HEK293 (cell line): Measurements from ENCODE around the gene RNASEH2B.

Experiments used
- CTCF ChIA-PET: fragments of 350-600 bp; formaldehyde crosslinking; extraction: SDS; loops from one replicate; lab custom pipeline; 2021; ENCODE audit warnings: antibody characterized with exemption; lab: Yijun Ruan, JAX
- POLR2A ChIA-PET: fragments of 300-600 bp; formaldehyde crosslinking; extraction: SDS; loops from one replicate; lab custom pipeline; 2020; ENCODE audit warnings: antibody characterized with exemption, inconsistent platforms; lab: Yijun Ruan, JAX
- H3K27ac ChIP-seq: fragments of 200-500 bp; sonication (Bioruptor generic); 2 replicates; pipeline ENCODE4 v1.5.1; 2014; ENCODE audit warnings: low read depth, low read length, control low read depth, inconsistent platforms; ENCODE audit errors: extremely low read depth
- H3K36me3 ChIP-seq, 2 experiments: fragments of 200-500 bp in 1 of 2; sonication (Bioruptor generic) in 1 of 2; 1 replicate in 1 of 2; 2 replicates in 1 of 2; pipeline ENCODE4 v1.5.1; 2014 to 2017; ENCODE audit warnings: inconsistent platforms in 2 of 2, low read length in 2 of 2; ENCODE audit not compliant: control insufficient read depth in 2 of 2, insufficient read depth in 1 of 2
- H3K4me1 ChIP-seq: fragments of 200-500 bp; sonication (Bioruptor generic); 2 replicates; pipeline ENCODE4 v1.5.1; 2014; ENCODE audit warnings: mild to moderate bottlenecking, low read length, inconsistent platforms; ENCODE audit not compliant: control insufficient read depth, insufficient read depth
- H3K4me3 ChIP-seq: 2 replicates; pipeline ENCODE4 v1.5.1; 2011; ENCODE audit warnings: low read depth, mild to moderate bottlenecking, control low read depth, low read length, moderate library complexity
- H3K9me3 ChIP-seq: fragments of 200-500 bp; sonication (Bioruptor generic); 2 replicates; pipeline ENCODE4 v1.5.1; 2014; ENCODE audit warnings: low read depth, low read length, inconsistent platforms; ENCODE audit not compliant: control insufficient read depth, insufficient read depth
- BCL6B ChIP-seq: fragments of 450-650 bp; formaldehyde crosslinking; IDR thresholded peaks from 2 replicates; pipeline ENCODE4 v1.5.1; 2017; ENCODE audit warnings: missing biosample characterization, missing genetic modification characterization
- HOXD13 ChIP-seq: sonication (generic); formaldehyde crosslinking; IDR thresholded peaks from 2 replicates; pipeline ENCODE4 v1.8.0; 2022; ENCODE audit warnings: missing genetic modification reagents, borderline replicate concordance
- IKZF3 ChIP-seq: fragments of 450-650 bp; IDR thresholded peaks from 2 replicates; pipeline ENCODE4 v1.5.0; 2018; ENCODE audit warnings: missing biosample characterization, mild to moderate bottlenecking, missing genetic modification characterization, moderate library complexity
- ZBTB20 ChIP-seq: fragments of 450-650 bp; formaldehyde crosslinking; IDR thresholded peaks from 2 replicates; pipeline ENCODE4 v1.5.1; 2016; ENCODE audit warnings: missing biosample characterization, missing genetic modification characterization
- ZFHX2 ChIP-seq: fragments of 450-650 bp; formaldehyde crosslinking; conservative IDR thresholded peaks from 2 replicates; pipeline ENCODE4 v1.5.1; 2016; ENCODE audit warnings: missing biosample characterization, missing genetic modification characterization
- ZNF112 ChIP-seq: fragments of 450-650 bp; formaldehyde crosslinking; IDR thresholded peaks from 2 replicates; pipeline ENCODE4 v1.5.0; 2017; ENCODE audit warnings: missing biosample characterization, missing genetic modification characterization
- ZNF132 ChIP-seq: fragments of 450-650 bp; formaldehyde crosslinking; IDR thresholded peaks from 2 replicates; pipeline ENCODE4 v1.5.1; 2017; ENCODE audit warnings: missing biosample characterization, missing genetic modification characterization, borderline replicate concordance
- ZNF362 ChIP-seq: fragments of 450-650 bp; formaldehyde crosslinking; IDR thresholded peaks from 2 replicates; pipeline ENCODE4 v1.5.1; 2016; ENCODE audit warnings: missing biosample characterization, missing genetic modification characterization
- ZNF48 ChIP-seq: fragments of 450-650 bp; formaldehyde crosslinking; IDR thresholded peaks from 2 replicates; pipeline ENCODE4 v1.5.1; 2016; ENCODE audit warnings: missing biosample characterization, missing genetic modification characterization
- ZNF518A ChIP-seq: fragments of 450-650 bp; formaldehyde crosslinking; conservative IDR thresholded peaks from 2 replicates; pipeline ENCODE4 v1.5.1; 2016; ENCODE audit warnings: low read depth, missing biosample characterization, missing genetic modification characterization
- ZNF521 ChIP-seq: fragments of 450-650 bp; formaldehyde crosslinking; IDR thresholded peaks from 2 replicates; pipeline ENCODE4 v1.5.1; 2017; ENCODE audit warnings: missing biosample characterization, mild to moderate bottlenecking, missing genetic modification characterization
- ZNF768 ChIP-seq: fragments of 450-650 bp; formaldehyde crosslinking; IDR thresholded peaks from 2 replicates; pipeline ENCODE4 v1.5.1; 2018; ENCODE audit warnings: missing biosample characterization, mild to moderate bottlenecking, missing genetic modification characterization
- ZNF792 ChIP-seq: fragments of 450-650 bp; formaldehyde crosslinking; IDR thresholded peaks from 2 replicates; pipeline ENCODE4 v1.5.1; 2016; ENCODE audit warnings: missing biosample characterization, missing genetic modification characterization
- ZNF837 ChIP-seq: fragments of 450-650 bp; formaldehyde crosslinking; IDR thresholded peaks from 2 replicates; pipeline ENCODE4 v1.5.1; 2016; ENCODE audit warnings: missing biosample characterization, missing genetic modification characterization
- ZSCAN18 ChIP-seq: fragments of 450-650 bp; formaldehyde crosslinking; IDR thresholded peaks from 2 replicates; pipeline ENCODE4 v1.5.1; 2016; ENCODE audit warnings: missing biosample characterization, missing genetic modification characterization

Gene RNASEH2B

GRCh38 chr13:50995854-50996253 lies 86.3 kb downstream of the RNASEH2B start:
- no peaks in the 10 kb centered on the region for H3K9me3 ChIP-seq
- H3K27ac ChIP-seq: no peak overlapping the region
- no peaks in the 10 kb centered on the region for H3K36me3 ChIP-seq
- H3K4me1 ChIP-seq: peaks cover 5% of the 10 kb centered on the region; the same call in 1 of the 2 replicates
- CTCF ChIA-PET: interaction anchor here (0.6 kb wide), 1 partner anchor 129 kb away, joined by 4 read pairs; no protein-coding TSS in a partner anchor
- no peak overlapping the region for H3K4me3 ChIP-seq
- no peak for TF ChIP-seq ZNF48 (tag by site-specific recombination)
- TF ChIP-seq ZSCAN18 (tag by site-specific recombination): no peak
- no peak for TF ChIP-seq IKZF3
- POLR2A ChIA-PET: no interaction called here

- POLR2A ChIA-PET: no interaction called here
Observed at GRCh38 chr13:50998326-50998725, 88.7 kb downstream of the RNASEH2B start.

More at GRCh38 chr13:50998326-50998725, 88.7 kb downstream of the RNASEH2B start:
- Histone ChIP-seq H3K9me3 (no peaks in the 10 kb centered on the region), H3K27ac (no peak overlapping the region), H3K4me3 (no peak overlapping the region), H3K36me3 (no peaks in the 10 kb centered on the region), H3K4me1 (peaks cover 2% of the 10 kb centered on the region; the same call in 1 of the 2 replicates)
- CTCF ChIA-PET: no interaction called here
- TF ChIP-seq ZNF132 (tag by site-specific recombination) (no peak), ZNF518A (tag by site-specific recombination) (no peak), ZNF837 (tag by site-specific recombination) (no peak), ZNF521 (tag by site-specific recombination) (no peak), ZNF768 (no peak), ZFHX2 (tag by site-specific recombination) (no peak), BCL6B (no peak), IKZF3 (no peak), ZNF112 (tag by site-specific recombination) (no peak), ZNF362 (tag by site-specific recombination) (no peak), HOXD13 (no peak), ZNF792 (tag by site-specific recombination) (no peak), ZBTB20 (tag by site-specific recombination) (no peak)
